GM19467 (cell line): ENCODE data around the gene SND1.

ENCODE experiments used
- ATAC-seq: cut with Tn5 transposase; IDR thresholded peaks from one replicate; pipeline ENCODE4 v1.9.1; 2021; ENCODE audit warnings: mild to moderate bottlenecking, moderate library complexity; ENCODE audit not compliant: unreplicated experiment

Gene SND1

DNA sequence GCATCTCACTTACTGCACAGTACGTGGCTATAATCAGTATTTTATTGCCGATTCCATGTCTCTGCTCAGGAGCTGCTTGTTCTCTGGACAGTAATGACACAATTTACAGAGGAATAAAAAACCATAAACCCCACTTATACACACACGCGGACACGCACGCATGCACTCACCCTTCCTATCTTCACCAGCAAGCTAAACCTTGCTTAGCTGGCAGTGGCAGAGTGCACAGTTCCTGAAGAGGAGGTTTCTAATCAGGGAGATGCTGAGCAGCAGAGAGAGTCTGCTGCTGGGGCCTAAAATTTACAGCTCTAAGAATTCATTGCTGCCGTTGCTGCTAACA, 66.3 kb downstream of the SND1 start:
- ATAC-seq, result no peak

DNA sequence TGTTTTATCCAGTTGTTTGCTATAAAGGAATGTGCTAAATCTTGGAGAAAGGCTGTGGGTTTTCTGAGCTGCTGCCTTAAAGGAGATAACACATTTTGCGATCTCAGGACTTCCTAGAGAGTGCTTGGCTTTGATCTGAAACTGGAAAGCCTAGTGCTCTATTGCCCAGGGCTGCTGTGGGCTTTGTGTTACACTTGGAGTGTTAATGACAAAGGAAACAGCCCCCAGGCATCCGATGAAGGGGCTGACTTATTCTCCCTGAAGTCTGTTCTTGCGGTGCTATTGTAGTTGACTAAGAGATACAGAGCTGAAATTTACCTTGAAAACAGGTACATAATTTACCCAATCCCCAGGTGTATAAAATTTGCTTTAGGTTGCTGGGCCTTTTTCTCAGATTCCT, 74.5 kb downstream of the SND1 start:
- no peak for ATAC-seq

DNA sequence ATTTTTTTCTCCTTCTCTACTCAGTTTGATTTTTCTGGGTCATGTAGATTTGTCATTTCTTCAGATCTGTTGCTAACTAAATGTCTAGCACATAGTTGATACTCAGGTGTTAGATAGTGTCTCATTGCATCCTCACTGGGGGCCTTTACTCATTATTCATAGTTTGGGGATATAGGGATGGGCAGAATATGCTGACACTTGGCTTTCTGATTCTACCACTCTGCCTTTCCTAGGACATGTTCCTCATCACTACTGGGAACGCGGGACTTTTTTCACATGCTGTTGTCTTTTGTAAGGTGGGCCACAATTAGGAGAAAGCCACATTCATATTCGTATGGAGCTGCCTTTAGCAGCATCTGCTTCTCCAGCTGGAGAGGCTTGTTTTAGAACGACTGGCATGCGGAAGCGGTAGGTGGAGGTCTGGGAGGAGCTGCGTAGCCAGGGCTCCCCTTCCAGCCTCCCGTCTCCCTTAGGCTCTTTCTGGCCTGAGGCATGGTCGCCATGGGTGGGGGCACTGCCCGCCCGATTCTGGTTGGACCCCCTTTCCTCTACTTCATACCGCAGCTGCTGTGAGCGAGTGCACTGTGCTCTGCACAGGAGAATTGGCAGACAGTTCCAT, 78.8 kb downstream of the SND1 start:
- ATAC-seq, result no peak

DNA sequence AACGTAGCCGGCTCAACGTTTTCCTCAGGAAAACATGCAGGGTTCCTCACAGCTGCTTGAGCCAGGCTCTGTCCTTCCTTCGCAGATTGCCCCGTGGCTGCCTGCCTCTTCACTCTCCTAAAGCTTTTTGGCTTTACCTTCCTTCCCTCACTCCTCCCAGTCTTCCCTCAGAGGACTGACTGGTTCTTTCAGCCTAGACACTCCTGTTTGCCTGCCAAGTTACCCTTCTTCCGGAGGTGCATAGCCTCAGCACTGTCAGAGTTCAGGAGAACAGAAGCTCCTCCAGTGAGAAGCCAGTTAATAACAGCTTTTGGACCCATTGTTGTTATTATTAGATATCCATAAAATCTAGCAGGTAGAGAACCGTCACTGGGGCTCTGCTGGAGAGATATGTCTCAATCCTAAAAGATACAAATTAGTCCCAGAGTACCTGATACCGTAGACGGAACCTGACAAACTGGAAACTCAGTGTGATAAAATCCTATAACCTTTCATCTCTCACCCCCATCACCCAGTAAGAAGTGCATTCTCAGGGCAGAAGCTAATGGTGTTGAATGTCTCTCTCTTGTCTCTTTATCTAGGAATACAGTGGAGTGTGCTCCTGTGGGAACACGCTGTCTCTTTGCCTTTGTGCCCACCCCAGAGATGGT, 79.6 kb downstream of the SND1 start:
- ATAC-seq, result no peak

DNA sequence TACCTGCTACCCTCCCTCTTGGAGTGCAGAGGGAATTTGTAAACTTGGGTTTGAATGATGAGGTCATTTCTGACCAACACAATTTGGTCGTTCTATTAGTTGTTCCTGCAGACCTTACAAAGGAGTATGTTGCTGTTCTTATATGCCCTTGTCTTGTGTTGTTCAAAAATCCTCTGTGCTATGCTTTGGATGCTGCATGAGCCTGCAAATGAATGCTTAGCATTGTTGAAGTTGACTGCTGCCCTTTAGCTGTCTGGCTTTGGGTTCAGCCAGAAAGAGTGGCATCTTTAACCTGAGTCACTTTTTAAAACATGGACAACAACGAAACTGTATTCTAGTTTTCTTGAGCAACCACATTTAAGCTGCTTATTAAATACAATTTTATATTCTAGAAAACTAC, 80.3 kb downstream of the SND1 start:
- no peak for ATAC-seq

DNA sequence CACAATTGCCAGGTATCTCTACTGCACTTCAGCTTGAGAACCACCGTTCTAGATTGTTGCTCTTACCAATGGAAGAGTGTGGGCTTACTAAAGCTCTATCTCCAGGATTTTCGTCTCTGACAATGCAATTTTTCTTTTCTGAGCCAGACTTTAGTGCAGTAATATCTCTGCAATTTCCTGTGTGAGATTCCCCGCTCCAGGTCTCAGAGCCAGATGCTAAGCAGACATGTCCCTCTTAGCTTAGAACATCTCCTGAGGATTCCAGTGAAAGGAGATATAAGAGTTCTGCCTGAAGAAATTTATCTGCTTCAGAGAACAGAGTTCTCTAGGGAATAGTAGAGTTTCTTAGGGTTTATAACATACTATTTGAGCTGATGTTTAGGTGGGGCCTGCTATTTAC, 82.0 kb downstream of the SND1 start:
- ATAC-seq, result no peak

DNA sequence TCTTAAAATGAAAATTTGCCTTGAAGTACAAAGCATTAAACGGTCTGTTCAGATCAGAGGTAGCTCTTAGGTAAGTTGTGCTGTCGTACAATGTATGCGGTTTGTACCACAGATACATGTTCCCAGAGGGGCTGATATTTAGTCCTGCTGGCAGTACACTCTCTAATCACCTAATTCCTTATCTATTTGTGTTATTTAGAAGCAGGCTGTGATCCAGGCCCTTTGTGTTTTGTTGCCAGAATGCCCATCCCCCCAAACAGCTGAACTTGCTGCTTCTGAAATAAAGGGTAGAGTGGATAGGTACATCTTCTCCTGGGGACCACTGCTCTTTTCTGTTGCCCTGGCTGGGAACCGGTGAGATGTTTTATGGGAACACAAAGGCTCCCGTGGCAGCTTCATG, 84.5 kb downstream of the SND1 start:
- ATAC-seq, result no peak

DNA sequence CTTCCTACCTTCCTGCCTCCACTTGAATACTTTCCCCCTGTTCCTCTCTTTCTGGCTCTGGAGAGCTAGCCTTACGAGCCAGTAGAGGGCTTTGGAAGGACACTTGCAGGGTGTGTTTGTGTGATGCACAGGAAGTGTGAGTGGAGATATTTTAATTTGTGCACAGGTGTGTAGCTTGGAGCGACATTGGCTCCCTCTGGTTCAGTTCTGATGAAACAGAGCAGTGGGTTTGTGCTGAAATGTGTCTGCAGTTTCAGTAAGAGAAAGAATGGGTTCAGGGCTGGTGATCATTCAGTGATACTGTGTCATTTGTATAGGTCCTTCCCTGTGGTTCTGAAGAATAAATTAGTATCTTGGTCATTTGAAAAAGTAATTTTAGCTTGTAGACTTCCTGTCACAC, 86.9 kb downstream of the SND1 start:
- no peak for ATAC-seq

DNA sequence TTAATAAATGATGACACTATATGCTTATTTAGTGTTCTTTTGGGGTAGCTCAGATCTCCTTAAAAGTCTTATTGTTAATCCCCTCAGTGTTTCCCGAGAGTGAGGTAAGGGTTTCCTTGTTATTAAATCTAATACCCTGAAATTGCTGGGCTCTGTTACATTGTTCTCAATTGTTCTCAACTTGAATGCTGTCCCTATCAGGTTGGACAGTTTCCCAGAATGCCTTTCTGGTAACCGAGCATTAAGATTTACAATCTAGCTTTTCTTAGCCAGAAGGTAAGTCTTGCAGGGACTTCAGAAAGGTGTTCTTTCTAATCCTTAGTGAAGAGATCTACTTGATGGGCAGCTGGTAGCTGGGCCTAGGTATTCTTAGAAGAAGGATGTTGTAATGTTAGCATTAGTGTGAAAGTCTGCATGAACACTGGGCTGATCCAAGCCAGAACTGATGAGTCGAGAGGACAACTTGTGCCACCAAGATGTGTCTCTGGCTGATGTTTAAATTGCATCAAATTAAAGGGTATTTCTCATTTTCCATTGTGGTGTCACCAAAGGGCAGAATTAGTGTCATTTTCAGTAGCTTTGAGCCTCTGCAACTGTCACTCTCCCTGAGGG, 89.9 kb downstream of the SND1 start:
- no peak for ATAC-seq

DNA sequence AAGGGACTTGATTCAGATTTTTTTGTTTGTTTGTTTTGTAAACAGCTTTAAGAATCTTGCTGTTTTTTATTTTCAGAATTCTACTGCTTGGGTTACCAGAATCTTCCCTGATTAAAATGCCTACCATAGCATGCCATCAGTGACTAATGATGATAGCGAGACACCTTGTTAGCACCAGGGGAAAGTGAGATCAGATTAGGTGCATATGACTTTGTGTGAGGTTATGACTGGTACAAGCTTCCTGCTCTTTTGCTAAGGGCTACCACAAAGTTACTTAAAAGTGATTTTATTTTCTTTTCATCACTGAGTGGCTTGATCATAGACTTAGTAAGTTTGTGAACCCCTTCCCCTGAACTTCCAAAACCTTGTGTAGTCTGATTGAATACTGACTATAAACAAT, 93.5 kb downstream of the SND1 start:
- ATAC-seq, result no peak

DNA sequence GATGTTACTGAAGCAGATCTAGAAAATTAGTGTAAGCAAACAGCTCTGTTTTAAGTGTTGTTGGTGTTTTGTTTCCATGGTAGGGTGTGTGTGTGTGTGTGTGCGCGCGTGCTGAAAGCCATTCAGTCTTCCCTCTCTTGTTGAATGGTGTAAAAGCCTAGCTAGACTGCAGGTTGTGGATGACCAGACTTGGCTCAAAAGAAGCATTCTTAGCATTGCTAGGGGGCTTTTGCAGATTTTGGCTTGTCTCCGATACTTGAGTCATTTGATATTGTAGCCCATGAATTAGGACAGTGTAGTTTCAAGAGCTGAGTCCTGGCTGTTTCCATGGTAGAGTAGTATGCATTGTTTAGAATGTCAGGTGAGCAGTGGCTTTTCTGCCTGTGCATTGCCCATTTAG, 99.1 kb downstream of the SND1 start:
- no peak for ATAC-seq

DNA sequence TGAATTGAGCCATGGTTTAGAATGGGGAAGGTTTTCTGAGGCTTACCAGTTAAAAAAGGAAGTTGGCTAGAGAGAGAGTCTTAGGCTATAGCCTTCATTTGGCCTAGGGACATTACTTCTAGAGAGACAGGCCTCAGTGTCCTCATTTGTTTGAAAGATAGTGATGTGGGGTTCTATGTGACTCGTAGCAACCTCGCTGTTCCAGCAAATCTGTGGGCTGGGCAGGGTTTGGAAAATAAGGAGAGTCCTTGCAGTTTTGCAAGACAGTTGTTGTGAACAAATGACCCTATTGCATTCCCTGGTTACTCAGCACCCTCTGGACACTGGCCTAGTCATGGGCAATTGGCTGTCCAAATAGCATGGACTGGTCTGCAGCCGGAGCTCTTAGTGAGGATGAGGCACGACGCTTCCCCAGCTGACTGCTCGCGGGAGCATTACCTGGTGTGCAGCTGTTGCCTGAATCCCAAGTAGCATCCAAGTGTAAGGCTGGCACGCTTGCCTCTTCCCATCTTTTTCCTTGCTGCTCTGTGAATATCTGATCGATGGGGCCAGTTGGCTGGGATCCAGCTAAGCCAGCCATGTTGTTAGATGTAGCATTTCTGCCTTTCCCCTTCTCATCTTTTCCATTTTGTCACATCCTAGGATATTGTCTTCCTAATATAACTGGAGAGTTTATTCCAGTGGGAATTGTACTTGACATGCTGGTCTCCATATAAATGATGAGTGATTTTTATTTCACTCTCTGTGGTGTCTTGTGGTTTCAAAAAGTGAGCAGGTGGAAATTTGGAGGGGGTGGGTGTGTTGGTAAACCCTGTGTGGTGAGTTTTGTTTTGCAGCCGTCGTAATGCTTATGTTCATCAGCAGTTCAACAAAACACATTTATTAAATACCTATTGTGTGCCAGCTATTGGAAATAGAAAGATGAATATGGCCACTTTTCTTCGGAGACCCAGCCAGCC, 99.8 kb downstream of the SND1 start:
- ATAC-seq, result no peak

DNA sequence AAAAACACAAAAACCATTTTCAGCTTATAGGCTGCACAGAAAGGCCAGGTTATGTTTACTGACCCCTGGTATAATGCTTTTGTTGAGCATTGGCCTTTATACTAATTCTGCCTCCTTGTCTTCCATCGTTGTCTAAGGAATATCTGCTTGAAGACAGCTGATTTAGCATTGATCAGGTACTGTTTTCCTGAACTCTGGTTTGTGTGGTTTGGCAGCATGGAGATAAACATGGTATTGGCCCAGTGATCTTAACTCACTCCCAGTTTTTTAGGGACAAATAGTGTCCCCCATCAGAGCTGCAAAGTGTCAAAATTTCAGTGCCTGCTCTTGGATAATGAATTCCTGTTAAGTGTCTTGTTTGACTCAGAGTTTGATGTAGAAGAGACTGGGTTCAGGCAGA, 100.8 kb downstream of the SND1 start:
- no peak for ATAC-seq

DNA sequence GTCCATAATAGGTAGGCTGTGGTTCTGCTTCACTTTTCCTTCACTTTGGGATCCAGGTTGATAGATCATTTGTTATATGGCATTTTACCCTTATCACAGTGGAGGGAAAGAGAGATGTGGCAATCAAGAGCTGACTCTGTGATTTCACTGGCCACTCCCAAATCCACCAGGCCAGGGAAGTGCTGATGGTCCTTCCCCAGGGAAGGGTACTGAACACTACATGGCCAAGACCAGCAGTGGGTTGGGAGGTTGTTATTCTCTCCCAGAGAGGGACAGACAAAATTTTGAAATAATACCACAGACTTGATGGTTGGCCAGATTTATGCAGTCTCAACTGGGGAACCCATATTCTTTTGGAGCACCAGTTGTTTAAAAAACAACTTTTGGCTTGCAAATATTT, 102.5 kb downstream of the SND1 start:
- ATAC-seq, result no peak

DNA sequence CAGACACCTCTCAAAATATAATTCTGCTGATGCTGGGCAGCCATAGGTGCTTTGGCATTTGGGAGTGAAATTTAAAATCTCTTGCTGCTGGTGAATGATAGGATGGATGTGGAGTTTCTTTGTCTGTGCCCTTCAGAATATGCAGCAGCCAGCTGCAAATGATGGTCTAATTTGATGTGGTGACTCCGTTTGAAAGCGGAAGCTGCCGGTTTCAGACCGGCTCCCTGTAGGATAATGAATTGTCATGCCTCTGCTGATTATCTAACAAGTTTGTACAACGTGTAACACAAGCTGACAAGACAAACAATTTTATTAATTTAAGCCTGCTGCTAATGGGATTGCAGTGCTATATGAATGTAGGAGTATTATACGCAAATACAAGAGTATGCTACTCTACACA, 103.5 kb downstream of the SND1 start:
- ATAC-seq, result no peak

DNA sequence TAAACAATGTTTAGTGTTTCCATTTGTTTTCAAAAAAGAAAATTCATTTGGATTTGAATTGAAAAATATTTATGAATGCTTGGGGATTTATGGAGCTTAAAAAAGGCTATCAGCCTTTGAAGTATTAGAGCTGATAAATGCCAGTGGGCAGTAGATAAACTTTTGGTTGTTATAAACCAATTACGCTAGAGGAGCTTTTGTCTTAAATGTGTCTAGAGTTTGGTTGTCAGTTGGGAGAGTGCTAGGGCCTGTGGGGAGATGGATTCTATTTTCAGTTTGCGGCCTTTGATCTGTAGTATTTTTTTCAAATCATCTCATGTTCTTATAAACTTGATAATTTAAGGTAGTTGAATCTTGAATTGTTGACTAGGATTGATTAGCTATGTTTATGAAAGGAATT, 104.0 kb downstream of the SND1 start:
- no peak for ATAC-seq

DNA sequence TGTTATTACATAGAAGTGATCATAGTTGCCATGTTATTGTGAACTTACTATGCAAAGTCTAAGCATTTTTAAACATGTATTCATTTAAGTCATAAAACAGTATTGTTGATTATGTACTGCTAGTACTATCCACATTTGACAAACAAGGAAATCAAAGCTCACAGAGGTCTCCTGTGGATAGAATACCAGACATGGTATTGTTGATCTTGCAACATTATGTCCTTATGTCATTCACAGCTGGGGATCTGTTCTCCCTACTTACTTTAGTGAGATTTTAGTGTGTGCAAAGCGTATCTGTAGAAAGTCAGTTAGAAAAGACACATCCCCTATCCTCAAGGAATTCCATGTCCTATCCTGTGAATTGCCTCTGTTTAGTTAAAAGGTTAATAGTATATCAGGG, 106.1 kb downstream of the SND1 start:
- ATAC-seq, result no peak

DNA sequence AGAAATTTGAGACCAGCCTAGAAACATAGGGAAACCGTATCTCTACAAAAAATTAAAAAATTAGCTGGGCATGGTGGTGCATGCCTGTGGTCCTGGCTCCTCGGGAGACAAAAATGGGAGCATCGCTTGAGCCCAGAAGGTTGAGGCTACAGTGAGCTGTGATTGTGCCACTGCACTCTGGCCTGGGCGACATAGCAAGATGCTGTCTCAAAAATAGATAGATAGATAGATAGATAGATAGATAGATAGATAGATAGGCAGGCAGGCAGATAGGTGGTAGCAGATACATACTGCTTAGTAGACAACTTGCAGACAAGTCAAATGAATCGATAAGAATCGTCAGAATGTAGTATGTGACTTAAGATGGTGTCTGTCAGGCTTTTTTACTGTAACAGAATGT, 106.9 kb downstream of the SND1 start:
- ATAC-seq, result no peak

DNA sequence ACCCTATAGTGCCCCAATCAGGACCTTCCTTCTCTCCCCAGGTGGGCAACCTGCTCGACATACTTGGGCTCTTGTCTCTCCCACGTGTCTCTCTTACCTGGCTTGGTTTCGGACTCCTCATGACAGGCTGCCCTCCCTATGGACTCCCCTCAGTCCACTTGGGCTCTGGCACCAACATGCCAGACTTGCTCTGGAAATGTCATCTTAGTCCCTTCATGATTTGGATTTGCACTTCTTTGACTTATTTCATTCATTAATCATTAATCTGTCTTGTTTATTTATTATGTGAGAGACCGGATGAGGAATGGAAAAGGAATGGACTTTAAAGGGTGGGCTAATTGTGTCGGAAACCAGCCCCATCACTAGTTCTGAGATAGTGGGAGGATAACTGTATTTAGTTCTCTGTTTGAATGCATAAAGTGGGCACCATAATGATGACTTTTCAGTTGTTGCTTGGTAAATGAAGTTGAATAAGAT, 108.0 kb downstream of the SND1 start:
- no peak for ATAC-seq

DNA sequence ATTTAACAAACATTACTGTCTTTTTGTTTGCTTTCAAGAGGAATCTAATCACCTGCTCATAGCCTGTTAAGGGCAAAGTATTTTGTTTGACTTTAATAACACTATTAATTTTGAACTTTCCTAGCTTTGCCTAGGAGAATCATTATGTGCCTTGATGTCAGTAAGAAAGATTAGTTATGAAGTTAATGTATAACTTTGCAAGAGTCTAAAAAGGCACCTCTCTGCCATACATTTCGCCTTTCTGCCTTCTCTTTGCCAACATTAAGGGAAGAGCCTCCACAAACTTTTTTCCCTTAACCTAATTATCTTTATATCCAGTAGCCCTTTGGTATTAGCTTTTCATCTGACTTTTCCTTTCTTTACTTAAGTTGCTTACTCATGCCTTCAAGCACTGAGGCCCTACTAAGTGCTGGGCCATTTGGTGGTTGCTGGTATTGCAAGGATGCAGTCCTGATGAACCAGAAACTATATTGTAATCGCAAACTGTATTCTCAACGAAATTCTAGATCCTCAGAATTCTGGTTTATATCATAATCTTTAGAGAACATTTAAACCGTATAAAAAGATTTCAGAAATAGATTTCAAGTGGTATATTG, 108.5 kb downstream of the SND1 start:
- no peak for ATAC-seq

DNA sequence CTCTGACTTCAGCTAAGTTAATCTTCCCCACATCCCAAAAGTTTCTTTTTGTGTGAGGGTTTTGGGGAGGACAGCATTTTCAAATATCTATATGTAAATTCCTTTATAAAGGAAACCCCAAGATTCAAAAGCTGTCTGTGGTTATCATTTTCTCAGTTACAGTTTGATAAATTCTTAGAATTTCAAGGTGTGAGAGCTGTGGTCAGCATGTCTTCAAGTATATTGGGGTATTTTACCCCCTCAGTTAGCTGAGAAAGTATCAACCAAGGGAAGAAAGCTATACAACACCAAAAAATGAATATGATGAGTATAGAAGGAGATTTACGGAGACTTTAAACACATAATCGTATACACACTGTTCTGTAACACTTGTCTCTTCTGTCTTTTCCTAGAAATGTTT, 109.2 kb downstream of the SND1 start:
- ATAC-seq, result no peak
